Thyroid gland (tissue), 4 donors: ENCODE results near the gene BTBD6. TPM values are rescaled to one million over a fixed set of nuclear protein-coding genes. Genes with fewer than 3 reads are reported as not detected.

ENCODE experiments used
- DNase-seq, 2 donors: peaks; one replicate each; pipeline ENCODE4 v3.0.0-alpha.2; 2019
- H3K27ac ChIP-seq, 3 donors: fragments of 200-600 bp; sonication (generic); 1 replicate in 2 of 3; 2 replicates in 1 of 3; pipeline ENCODE4 v1.5.1; 2016 to 2019; ENCODE audit warnings: mild to moderate bottlenecking in 1 of 3, moderate library complexity in 1 of 3
- H3K27me3 ChIP-seq: fragments of 200-600 bp; sonication (generic); one replicate; pipeline ENCODE4 v1.5.1; 2019
- H3K36me3 ChIP-seq, 2 donors: fragments of 200-600 bp; sonication (generic); one replicate each; pipeline ENCODE4 v1.5.1; 2016 to 2019
- H3K4me1 ChIP-seq, 2 donors: fragments of 200-600 bp; sonication (generic); one replicate each; pipeline ENCODE4 v1.5.1; 2017 to 2019
- H3K4me3 ChIP-seq, 3 donors: fragments of 200-600 bp; sonication (generic); replicated peaks in 1 of 3; 1 replicate in 2 of 3; 2 replicates in 1 of 3; pipeline ENCODE4 v1.5.1; 2016; ENCODE audit warnings: mild to moderate bottlenecking in 1 of 3
- H3K9me3 ChIP-seq: fragments of 200-600 bp; sonication (generic); one replicate; pipeline ENCODE4 v1.5.1; 2017
- CTCF ChIP-seq, 6 experiments: fragments of 200-600 bp in 3 of 6; fragments of 450-650 bp in 3 of 6; sonication (generic) in 3 of 6; IDR thresholded peaks; one replicate each; pipeline ENCODE4 v1.5.1; 2016 to 2019; ENCODE audit warnings: antibody characterized with exemption in 6 of 6, mild to moderate bottlenecking in 2 of 6, inconsistent platforms in 1 of 6, moderate library complexity in 1 of 6
- POLR2A ChIP-seq, 2 donors: fragments of 450-650 bp; IDR thresholded peaks; one replicate each; pipeline ENCODE4 v1.6.1; 2017; ENCODE audit warnings: antibody characterized with exemption in 2 of 2, mild to moderate bottlenecking in 2 of 2, moderate library complexity in 1 of 2
- WGBS, 2 donors: methylation state at CpG; one replicate each; pipeline ENCODE4 v1.1.5; 2017; 5-methylcytosine and 5-hydroxymethylcytosine counted together
- intact Hi-C: fragments of 100-400 bp; cut with DNase I; formaldehyde crosslinking; loops from one replicate; pipeline ENCODE4 v1.15.1; 2023
- total RNA-seq, 4 donors: library from RNA; depleted of rRNA; stranded (reverse); fragments of >200 nt; gene quantifications; one replicate each; pipeline ENCODE4 v1.2.3, GENCODE V29; 2016

The BTBD6 gene
- total RNA-seq, 4 donors from 2014 or later: 35.9 to 58.2 (median 44.2) TPM

- Histone ChIP-seq H3K4me3 (no peak overlapping the region), H3K9me3 (no peaks in the 10 kb centered on the region), H3K27ac (no peak overlapping the region), H3K4me1 (peaks cover 2 to 15% of the 10 kb centered on the region in 2 donors), H3K36me3 (peaks cover 14 to 16% of the 10 kb centered on the region in 2 donors), H3K27me3 (no peaks in the 10 kb centered on the region)
- DNase-seq: no peak
- intact Hi-C loops: no loop called here
- TF ChIP-seq POLR2A (IDR thresholded peaks at IDR 0.05) (no peak), CTCF (IDR thresholded peaks at IDR 0.05) (no peak)
- 89 to 97% methylated on average over 7 to 18 of the region's 30 CpGs for WGBS, 2 donors
These were observed 37.9 kb upstream of the BTBD6 start for GRCh38 chr14:105210266-105211025.

DNA sequence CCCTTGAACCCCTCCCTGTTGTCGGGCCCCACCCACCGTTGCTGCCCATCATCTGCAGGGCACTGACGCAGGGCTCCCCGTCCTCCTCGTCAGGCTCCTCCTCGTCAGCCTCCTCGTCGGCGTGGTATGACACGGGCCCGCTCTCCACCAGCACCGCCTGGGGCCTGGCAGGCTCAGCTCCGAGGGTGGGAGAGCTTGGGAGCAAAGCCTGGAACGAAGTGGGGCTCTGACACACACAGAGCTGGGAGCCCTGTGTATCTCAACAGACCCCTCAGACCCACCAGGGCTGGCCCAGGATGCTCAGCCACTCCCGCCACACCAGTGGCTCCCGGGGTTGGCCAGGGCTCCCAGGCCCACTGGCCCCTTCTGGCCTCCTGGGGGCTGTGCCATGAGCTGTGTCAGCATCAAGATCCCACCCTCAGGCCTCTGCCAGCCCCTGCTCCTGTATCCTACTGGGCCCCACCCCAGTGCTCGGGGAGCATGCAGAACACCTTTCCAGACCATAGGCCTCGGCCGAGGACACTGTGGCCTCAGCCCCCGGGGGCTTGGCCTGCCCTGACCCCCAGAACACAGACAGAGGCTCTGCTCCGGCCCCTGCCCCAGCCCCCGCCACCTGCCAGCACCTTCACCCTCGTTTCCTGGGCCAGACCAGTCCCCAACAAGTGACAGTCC lies 37.1 kb upstream of the BTBD6 start:
- H3K36me3 ChIP-seq: peaks cover 14 to 16% of the 10 kb centered on the region in 2 donors
- DNase-seq: no peak
- intact Hi-C loops: no loop called here

GRCh38 chr14:105211758-105212089 lies 36.6 kb upstream of the BTBD6 start:
- H3K36me3 ChIP-seq: peaks cover 14 to 16% of the 10 kb centered on the region in 2 donors
- intact Hi-C loops: no loop called here
- no peaks in the 10 kb centered on the region for H3K9me3 ChIP-seq
- TF ChIP-seq CTCF (IDR thresholded peaks at IDR 0.05) (no peak), POLR2A (IDR thresholded peaks at IDR 0.05) (no peak)
- H3K4me3 ChIP-seq: no peak overlapping the region
- no peak for DNase-seq
- H3K27me3 ChIP-seq: no peaks in the 10 kb centered on the region
- no peak overlapping the region for H3K27ac ChIP-seq
- H3K4me1 ChIP-seq: peaks cover 0 to 5% of the 10 kb centered on the region in 2 donors
- 95% methylated on average over 4 of the region's 9 CpGs for WGBS, 2 donors

More for the DNA sequence above, 37.1 kb upstream of the BTBD6 start:
- Histone ChIP-seq H3K4me3 (no peak overlapping the region), H3K27me3 (no peaks in the 10 kb centered on the region), H3K9me3 (no peaks in the 10 kb centered on the region), H3K27ac (no peak overlapping the region), H3K4me1 (peaks cover 0 to 7% of the 10 kb centered on the region in 2 donors)
- TF ChIP-seq POLR2A (IDR thresholded peaks at IDR 0.05) (no peak), CTCF (IDR thresholded peaks at IDR 0.05) (no peak)
- WGBS, 2 donors: 93 to 96% methylated on average over 19 to 21 of the region's 23 CpGs

DNA sequence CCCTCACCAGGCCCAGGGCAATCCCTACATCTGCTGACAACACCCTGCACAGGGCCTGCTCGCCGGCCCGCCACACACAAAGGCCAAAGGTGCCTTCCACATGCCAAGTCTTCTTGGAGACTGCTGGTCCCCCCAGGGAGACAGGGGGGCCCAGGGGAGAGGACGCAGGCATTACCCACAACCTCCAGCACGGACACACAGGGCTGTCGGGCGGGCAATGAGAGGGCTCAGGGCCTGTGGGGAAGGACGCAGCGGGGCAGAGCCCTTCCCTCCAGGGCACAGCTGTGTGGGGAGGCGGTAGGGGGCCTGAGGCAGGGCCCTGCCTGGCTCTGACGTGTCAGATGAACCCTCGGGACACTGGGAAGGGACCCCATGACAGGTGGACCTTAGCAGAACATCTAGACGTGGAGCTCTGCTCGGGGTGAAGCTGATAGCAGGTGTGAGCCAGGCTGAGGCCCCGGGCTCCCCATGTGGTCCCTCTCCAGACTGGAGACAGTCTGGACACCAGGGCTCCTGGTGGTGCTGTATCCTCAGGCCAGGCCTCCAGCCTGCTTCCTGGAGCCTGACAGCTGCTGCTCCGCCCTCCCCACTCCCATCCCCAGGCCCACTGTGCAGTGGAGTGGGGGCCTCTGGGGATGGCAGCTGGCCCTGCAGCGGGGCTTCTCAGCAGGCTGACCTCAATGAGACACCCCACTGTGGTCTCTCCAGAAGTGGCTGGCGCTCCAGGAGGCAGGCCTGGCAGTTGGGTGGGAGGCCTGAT lies 35.6 kb upstream of the BTBD6 start:
- no peak for DNase-seq
- H3K27me3 ChIP-seq: no peaks in the 10 kb centered on the region
- no peaks in the 10 kb centered on the region for H3K4me1 ChIP-seq
- no peak overlapping the region for H3K4me3 ChIP-seq
- 96 to 98% methylated on average over 14 to 15 of the region's 18 CpGs for WGBS, 2 donors
- no peaks in the 10 kb centered on the region for H3K9me3 ChIP-seq
- no peak overlapping the region for H3K27ac ChIP-seq
- intact Hi-C loops: no loop called here
- peaks cover 18 to 26% of the 10 kb centered on the region in 2 donors for H3K36me3 ChIP-seq
- TF ChIP-seq POLR2A (IDR thresholded peaks at IDR 0.05): no peak
- TF ChIP-seq CTCF (IDR thresholded peaks at IDR 0.05): no peak
